ENCODE measurements around the gene CYP4F8. TPM values are rescaled to one million over a fixed set of nuclear protein-coding genes. Genes with fewer than 3 reads are reported as not detected.
"Not testable (repeated sequence)": the region's sequence is repeated elsewhere in the genome, so short reads cannot be mapped to it uniquely, and the experiment has no call there.

CYP4F8 gene
- total RNA-seq, 2 donors from 2014 or later: 0.09 TPM; not detected in 1

DNA sequence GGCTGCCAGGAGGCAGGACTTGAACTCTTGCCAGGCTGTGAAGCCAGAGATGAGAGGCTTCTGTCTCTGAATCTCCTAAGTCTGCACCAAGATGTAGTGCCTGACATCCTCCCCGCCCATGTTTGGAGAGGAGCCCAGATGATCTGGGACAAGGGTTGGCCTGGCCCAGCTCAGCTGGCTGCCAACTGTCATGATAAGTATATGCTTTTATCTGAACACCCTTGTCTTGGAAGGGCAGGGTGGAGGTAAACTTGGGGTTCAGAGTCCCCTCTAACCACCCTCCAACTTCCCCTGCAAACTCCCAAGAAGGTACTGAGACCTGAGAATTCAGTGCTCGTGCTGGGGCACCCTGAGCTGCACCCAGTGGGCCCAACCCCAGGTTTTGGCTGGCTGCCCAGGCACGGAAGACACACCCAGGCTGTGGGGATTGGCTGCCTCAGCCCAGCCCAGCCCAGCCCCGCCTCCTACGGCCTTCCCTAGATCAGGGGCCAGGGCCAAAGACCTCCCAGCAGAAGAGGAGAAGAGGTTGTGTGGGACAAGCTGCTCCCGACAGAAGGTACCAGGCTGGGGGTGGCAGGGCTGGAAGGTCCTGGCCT lies 57.7 kb downstream of the CYP4F8 start, which contains the start of gene CYP4F12:
Gene CYP4F12 (plus strand): TSS at position 508 of the 596 bp plus-strand sequence. CDS start 443 bp downstream, outside the sequence.
- intact Hi-C loops (cut with DNase I, micrococcal nuclease): no loop called here
- ATAC-seq (peak; percentile 89), DNase-seq (peak; percentile 96)

DNA sequence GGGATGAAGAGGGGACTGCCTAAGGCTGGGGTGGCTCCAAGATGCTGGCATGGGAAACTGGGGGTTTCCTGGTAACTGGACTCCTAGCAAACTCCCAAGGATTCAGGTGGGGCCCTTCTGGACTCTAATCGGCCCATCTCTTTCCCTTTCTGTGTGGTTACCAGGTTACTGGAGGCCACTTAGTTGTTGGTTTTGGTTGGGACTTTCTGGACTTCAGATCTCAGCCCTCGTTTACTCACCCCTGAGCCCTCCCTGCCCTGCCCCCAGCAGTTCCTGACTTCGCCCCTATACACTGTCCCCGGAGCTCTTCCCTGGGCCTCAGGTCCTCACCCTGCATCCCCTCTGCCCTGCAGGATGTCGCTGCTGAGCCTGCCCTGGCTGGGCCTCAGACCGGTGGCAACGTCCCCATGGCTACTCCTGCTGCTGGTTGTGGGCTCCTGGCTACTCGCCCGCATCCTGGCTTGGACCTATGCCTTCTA lies 58.2 kb downstream of the CYP4F8 start:
- DNase-seq (peak; percentile 54 to 58), ATAC-seq (peak; percentile 58)
- intact Hi-C loops (cut with DNase I, micrococcal nuclease): no loop called here

DNA sequence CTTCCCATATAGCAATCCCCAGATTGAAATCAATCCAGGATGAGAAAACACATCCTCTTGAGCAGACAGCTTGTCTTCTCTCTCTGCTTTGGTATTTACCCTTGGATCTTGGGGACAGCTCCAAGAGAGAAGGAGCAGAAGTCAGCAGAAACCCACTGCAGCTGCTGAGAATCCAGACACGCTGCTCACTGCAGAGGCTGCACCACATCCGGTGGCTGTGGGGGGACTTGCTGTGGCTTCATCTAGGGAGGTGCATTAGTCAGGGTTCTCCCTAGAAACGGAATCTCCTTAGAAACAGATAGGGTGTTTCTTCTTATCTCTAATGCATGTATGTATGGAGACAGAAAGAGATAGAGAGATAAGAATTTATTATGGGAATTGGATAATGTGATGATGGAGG lies 60.5 kb downstream of the CYP4F8 start:
- intact Hi-C loops (cut with DNase I, micrococcal nuclease): no loop called here
- DNase-seq (no peak), ATAC-seq (no peak)

DNA sequence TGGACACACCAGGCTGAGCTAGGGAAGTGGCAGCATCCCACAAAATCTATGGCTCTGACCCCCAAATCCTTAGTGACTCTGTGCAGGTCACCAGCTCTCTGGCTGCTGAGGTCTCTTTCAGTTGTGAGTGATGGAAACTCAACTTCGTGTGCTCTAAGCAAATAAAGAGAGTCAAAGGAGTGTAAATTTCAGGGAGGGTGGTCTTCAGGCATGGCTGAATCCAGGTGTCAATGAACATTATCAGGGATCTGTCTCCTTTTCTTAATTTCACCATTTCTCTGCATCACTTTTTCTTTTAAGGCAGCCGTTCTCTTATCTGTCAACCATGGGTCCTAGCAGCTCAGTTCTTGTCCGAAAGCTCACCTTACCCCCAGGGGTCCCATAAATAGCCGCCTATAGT lies 64.1 kb downstream of the CYP4F8 start:
- no peak for DNase-seq

DNA sequence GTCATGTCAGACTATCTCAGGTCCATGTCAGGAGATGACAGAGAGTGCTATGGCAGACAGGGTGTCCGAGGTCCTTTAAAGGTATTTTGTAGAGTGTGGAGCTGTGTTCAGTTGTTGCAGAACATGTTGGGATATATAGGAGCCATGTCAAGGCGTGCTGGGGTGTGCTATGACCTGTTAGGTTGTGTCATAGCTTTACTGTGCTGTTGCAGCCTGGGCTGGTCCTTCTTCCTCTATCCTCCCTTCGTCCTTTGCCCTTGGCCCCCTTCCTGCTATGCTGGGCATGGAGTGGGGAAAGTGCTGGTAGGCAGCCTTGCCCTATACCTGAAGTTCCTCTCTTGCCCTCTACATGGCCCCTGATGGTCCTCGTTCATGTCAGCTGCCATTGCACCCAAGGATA lies 64.8 kb downstream of the CYP4F8 start:
- DNase-seq; intact Hi-C loops (cut with DNase I, micrococcal nuclease); ATAC-seq: not testable (repeated sequence)

More for the DNA sequence above, 64.1 kb downstream of the CYP4F8 start:
- no peak for ATAC-seq
- intact Hi-C loops (cut with DNase I, micrococcal nuclease): no loop called here

Other genes starting within 250 kb of the CYP4F8 start
- 10 to 100 TPM; 38.3 to 44.3 TPM for gene AKAP8, start 235.4 kb upstream of the CYP4F8 start, total RNA-seq
- 10 to 100 TPM; 63.4 to 75.1 TPM for gene AKAP8L, start 196.2 kb upstream of the CYP4F8 start, total RNA-seq
- 10 to 100 TPM; 24.5 to 24.8 TPM for gene WIZ, start 165.3 kb upstream of the CYP4F8 start, total RNA-seq
- gene RASAL3, start 150.7 kb upstream of the CYP4F8 start, total RNA-seq: 1 to 10 TPM; 3.4 to 4.4 TPM
- not detected for gene PGLYRP2, start 135.7 kb upstream of the CYP4F8 start, total RNA-seq
- gene CYP4F22, start 106.7 kb upstream of the CYP4F8 start, total RNA-seq: not detected
- gene CYP4F3, start 25.7 kb downstream of the CYP4F8 start, total RNA-seq: 1 to 10 TPM; 7.1 to 8.0 TPM
- gene CYP4F12, start 57.9 kb downstream of the CYP4F8 start, total RNA-seq: 100 to 1,000 TPM in 1 of 2 donors, 10 to 100 TPM in 1; 93.3 to 113 TPM
- not detected for gene OR10H2, start 112.8 kb downstream of the CYP4F8 start, total RNA-seq
- not detected for gene OR10H3, start 122.8 kb downstream of the CYP4F8 start, total RNA-seq
- not detected for gene OR10H5, start 172.4 kb downstream of the CYP4F8 start, total RNA-seq
- under 1 TPM in 1 of 2 donors, not detected in 1; 0.09 TPM for gene OR10H1, start 200.4 kb downstream of the CYP4F8 start, total RNA-seq